AG10803 (cell line): ENCODE measurements around the gene CTSZ.
"Not testable (repeated sequence)": the region's sequence is repeated elsewhere in the genome, so short reads cannot be mapped to it uniquely, and the experiment has no call there.

Experiments
- DNase-seq: peaks from one replicate; pipeline ENCODE4 v3.0.0; 2010; ENCODE audit warnings: low read depth
- H3K4me3 ChIP-seq: 2 replicates; pipeline ENCODE4 v1.5.1; 2011; ENCODE audit warnings: mild to moderate bottlenecking, low read length, control low read depth
- TF ChIP-seq, protein P1 (sequence below): conservative IDR thresholded peaks from 2 replicates; pipeline ENCODE4 v1.5.1; 2011; ENCODE audit warnings: mild to moderate bottlenecking, low read length, control low read depth, inconsistent platforms

The CTSZ gene

DNA sequence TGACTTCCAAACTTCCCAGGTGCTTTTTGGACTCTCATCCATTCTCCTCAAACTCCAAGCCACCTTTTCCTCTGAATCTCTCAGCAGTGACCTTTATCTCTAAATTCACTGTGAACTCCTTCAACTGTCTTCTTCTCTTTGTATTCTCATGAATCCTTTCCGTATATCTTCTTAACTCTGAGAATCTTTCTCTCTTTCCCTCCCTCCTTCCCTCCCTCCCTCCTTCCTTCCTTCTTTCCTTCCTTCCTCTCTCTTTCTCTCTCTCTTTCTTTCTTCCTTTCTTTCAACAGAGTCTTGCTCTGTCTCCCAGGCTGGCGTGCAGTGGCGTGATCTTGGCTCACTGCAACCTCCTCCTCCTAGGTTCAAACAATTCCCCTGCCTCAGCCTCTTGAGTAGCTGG is 39.8 kb upstream of the CTSZ start:
- no peak for DNase-seq
- TF ChIP-seq, protein P1, sequence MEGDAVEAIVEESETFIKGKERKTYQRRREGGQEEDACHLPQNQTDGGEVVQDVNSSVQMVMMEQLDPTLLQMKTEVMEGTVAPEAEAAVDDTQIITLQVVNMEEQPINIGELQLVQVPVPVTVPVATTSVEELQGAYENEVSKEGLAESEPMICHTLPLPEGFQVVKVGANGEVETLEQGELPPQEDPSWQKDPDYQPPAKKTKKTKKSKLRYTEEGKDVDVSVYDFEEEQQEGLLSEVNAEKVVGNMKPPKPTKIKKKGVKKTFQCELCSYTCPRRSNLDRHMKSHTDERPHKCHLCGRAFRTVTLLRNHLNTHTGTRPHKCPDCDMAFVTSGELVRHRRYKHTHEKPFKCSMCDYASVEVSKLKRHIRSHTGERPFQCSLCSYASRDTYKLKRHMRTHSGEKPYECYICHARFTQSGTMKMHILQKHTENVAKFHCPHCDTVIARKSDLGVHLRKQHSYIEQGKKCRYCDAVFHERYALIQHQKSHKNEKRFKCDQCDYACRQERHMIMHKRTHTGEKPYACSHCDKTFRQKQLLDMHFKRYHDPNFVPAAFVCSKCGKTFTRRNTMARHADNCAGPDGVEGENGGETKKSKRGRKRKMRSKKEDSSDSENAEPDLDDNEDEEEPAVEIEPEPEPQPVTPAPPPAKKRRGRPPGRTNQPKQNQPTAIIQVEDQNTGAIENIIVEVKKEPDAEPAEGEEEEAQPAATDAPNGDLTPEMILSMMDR: no peak

DNA sequence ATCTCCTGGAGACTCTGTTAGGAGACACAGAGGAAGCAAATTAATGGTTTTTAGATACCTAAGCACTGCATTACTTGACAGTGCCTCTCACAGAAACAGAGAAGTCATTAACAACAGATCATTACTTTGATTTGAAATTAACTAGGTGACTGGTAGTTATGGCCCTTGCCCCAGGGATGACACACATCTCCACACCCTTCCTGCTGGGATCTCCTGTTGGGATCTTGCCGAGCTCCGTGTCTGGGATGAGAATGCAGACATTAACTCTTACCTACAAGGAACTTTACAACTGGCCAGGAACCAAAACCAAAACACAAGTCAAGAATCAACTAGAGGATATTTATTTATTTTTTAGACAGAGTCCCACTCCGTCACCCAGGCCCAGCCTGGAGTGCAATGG is 37.7 kb upstream of the CTSZ start:
- TF ChIP-seq, protein P1: no peak
- no peak for DNase-seq
- H3K4me3 ChIP-seq: no peak overlapping the region

More for the DNA sequence above, 39.8 kb upstream of the CTSZ start:
- no peak overlapping the region for H3K4me3 ChIP-seq

- TF ChIP-seq, protein P1: no peak
- DNase-seq: no peak
- no peak overlapping the region for H3K4me3 ChIP-seq
These were observed 37.2 kb upstream of the CTSZ start for GRCh38 chr20:59044295-59044694.

GRCh38 chr20:59043698-59044097 is 36.6 kb upstream of the CTSZ start:
- DNase-seq: peak; percentile 47
- H3K4me3 ChIP-seq: no peak overlapping the region
- TF ChIP-seq, protein P1: no peak

GRCh38 chr20:59042796-59043631 is 36.0 kb upstream of the CTSZ start:
- peak overlapping the region; percentile 75 for H3K4me3 ChIP-seq
- TF ChIP-seq, protein P1: no peak
- peak; percentile 89 for DNase-seq

DNA sequence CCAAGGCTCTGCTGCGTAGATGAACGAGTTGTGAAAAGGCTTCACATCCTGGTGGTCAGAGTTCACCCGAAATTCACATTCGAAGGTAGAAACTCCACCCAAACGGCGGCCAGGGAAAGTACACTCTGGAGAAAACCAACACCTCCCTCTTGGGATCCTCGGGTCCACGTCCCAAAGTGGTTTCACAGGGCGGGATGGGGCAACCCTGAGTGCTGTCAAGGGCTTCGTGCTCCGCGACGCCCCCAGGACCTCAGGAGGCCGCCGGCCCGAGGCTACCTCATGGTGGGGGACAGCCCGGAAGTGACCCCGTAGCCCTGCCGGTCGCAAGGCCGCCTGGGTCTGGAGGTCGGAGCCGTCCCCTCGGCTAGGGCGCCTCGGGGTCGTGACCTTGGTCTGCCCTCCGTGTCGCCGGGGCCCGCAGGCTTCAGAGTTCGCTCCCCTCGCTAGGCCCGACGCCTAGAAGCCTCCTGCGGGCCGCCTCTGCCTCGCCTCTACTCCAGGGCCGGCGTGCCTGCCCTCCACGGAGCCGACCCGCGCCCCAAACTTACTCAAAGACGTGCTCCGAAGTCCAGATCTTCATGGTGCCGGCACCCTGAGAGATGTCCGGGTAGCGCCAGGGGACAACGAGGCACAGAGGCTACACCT is 35.2 kb upstream of the CTSZ start, which contains the start of gene PRELID3B:
PRELID3B (minus strand) TSS at position 636 of the 645 bp plus-strand sequence; CDS start at position 580, 56 bp downstream.
- DNase-seq: peak; percentile 34
- TF ChIP-seq, protein P1: no peak
- H3K4me3 ChIP-seq: peak within 1 kb of the TSS; percentile 75

GRCh38 chr20:59041487-59041886 is 34.4 kb upstream of the CTSZ start:
- not testable (repeated sequence) for DNase-seq
- H3K4me3 ChIP-seq: peak overlapping the region; percentile 75
